OCI-LY1 (cell line): ENCODE measurements around the gene CTNNA3.

Experiments
- EZH2 ChIP-seq: fragments of 200-600 bp; sonication (generic), shearing (Covaris generic); IDR thresholded peaks from 2 replicates; pipeline ENCODE4 v1.8.0; 2017; ENCODE audit warnings: borderline replicate concordance, mixed run types, mild to moderate bottlenecking, antibody characterized with exemption, low read length, moderate library complexity, mixed read lengths
- TF ChIP-seq, protein P1 (sequence below): fragments of 200-600 bp; sonication (generic), shearing (Covaris generic); IDR thresholded peaks from 2 replicates; pipeline ENCODE4 v1.5.1; 2017; ENCODE audit warnings: mild to moderate bottlenecking, antibody characterized with exemption, low read length, moderate library complexity, mixed read lengths

DNA sequence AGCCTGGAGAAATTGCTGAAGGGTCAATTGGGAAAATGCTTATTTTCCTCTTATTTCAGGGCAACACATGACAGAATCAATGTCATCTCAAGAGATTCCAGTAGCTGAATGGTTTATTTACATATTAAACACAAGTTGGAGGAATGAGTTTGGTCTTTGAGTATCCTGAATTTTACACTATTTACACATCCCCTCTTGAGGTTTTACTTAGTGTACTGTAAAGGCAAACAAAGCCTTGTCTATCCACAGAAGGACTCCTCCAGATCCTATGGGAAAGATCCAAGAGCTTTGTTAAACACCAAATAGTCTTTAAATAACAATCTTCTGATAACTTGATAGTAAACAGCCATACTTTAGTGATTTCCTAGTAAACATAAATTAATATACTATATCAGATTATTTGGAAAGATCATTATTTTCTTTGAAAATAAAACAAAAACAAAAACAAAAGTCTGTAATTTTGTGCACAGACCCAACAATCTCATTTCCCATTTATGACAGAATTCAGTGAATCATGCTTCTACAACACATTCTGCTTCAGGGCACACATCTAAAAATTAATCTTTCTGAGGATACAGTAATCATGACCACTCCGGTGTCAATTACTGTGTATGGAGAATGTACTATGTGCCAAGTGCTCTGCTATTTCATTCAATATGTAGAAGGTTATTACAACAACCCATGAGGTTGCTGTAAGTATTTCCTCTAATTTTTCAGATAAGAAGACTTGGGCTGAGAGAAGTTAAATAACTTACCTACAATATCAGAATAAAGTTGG lies 1345.2 kb downstream of the CTNNA3 start:
- TF ChIP-seq, protein P1, sequence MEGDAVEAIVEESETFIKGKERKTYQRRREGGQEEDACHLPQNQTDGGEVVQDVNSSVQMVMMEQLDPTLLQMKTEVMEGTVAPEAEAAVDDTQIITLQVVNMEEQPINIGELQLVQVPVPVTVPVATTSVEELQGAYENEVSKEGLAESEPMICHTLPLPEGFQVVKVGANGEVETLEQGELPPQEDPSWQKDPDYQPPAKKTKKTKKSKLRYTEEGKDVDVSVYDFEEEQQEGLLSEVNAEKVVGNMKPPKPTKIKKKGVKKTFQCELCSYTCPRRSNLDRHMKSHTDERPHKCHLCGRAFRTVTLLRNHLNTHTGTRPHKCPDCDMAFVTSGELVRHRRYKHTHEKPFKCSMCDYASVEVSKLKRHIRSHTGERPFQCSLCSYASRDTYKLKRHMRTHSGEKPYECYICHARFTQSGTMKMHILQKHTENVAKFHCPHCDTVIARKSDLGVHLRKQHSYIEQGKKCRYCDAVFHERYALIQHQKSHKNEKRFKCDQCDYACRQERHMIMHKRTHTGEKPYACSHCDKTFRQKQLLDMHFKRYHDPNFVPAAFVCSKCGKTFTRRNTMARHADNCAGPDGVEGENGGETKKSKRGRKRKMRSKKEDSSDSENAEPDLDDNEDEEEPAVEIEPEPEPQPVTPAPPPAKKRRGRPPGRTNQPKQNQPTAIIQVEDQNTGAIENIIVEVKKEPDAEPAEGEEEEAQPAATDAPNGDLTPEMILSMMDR: no peak
- no peak for TF ChIP-seq EZH2
